Mesothelial cell of epicardium (in vitro differentiated cells): Measurements from ENCODE around the gene ARHGAP44. TPM values are rescaled to one million over a fixed set of nuclear protein-coding genes. Genes with fewer than 3 reads are reported as not detected.

Source experiments
- DNase-seq, 2 experiments: peaks; one replicate each; pipeline ENCODE4 v3.0.0; 2021; ENCODE audit warnings: low spot score in 2 of 2; ENCODE audit not compliant: unreplicated experiment in 2 of 2
- H3K27ac Mint-ChIP-seq: 2 replicates; pipeline ENCODE4 v1.8.0; 2021; ENCODE audit warnings: mixed read lengths
- H3K27me3 Mint-ChIP-seq: 2 replicates; pipeline ENCODE4 v1.8.0; 2021; ENCODE audit warnings: low read depth, mixed read lengths
- H3K36me3 Mint-ChIP-seq: 2 replicates; pipeline ENCODE4 v1.8.0; 2021; ENCODE audit warnings: mixed read lengths
- H3K4me1 Mint-ChIP-seq: 2 replicates; pipeline ENCODE4 v1.8.0; 2021; ENCODE audit warnings: mixed read lengths
- H3K4me3 Mint-ChIP-seq: 2 replicates; pipeline ENCODE4 v1.8.0; 2021; ENCODE audit warnings: mild to moderate bottlenecking, moderate library complexity, mixed read lengths
- H3K9me3 Mint-ChIP-seq: 2 replicates; pipeline ENCODE4 v1.8.0; 2021; ENCODE audit warnings: mixed read lengths
- CTCF ChIP-seq: fragments of 200-600 bp; sonication (generic); IDR thresholded peaks from one replicate; pipeline ENCODE4 v1.5.0; 2021; ENCODE audit warnings: antibody characterized with exemption; ENCODE audit not compliant: unreplicated experiment
- total RNA-seq: library from RNA; stranded (reverse); gene quantifications from 3 replicates; pipeline ENCODE4 v1.2.1, GENCODE V29; 2021

ARHGAP44 gene
- total RNA-seq, 1 donor from 2014 or later: 11.7 TPM

- Mint-ChIP-seq H3K4me3 (no peak overlapping the region), H3K9me3 (no peaks in the 10 kb centered on the region), H3K4me1 (peaks cover 15% of the 10 kb centered on the region), H3K27me3 (no peaks in the 10 kb centered on the region), H3K27ac (no peak overlapping the region), H3K36me3 (no peaks in the 10 kb centered on the region)
- no peak for DNase-seq
- no peak for TF ChIP-seq CTCF
Measured at GRCh38 chr17:12745486-12745885, 43.8 kb upstream of the ARHGAP44 start.

- no peak for TF ChIP-seq CTCF
- H3K27ac Mint-ChIP-seq: no peak overlapping the region
- H3K9me3 Mint-ChIP-seq: no peaks in the 10 kb centered on the region
- H3K36me3 Mint-ChIP-seq: no peaks in the 10 kb centered on the region
- H3K4me3 Mint-ChIP-seq: no peak overlapping the region
- no peaks in the 10 kb centered on the region for H3K27me3 Mint-ChIP-seq
- no peak for DNase-seq
- no peaks in the 10 kb centered on the region for H3K4me1 Mint-ChIP-seq
Measured at GRCh38 chr17:12756786-12757185, 32.5 kb upstream of the ARHGAP44 start.

GRCh38 chr17:12759090-12759489 is 30.2 kb upstream of the ARHGAP44 start:
- Mint-ChIP-seq H3K27ac (no peak overlapping the region), H3K9me3 (no peaks in the 10 kb centered on the region), H3K4me1 (no peaks in the 10 kb centered on the region), H3K4me3 (no peak overlapping the region), H3K36me3 (no peaks in the 10 kb centered on the region), H3K27me3 (no peaks in the 10 kb centered on the region)
- TF ChIP-seq CTCF: no peak
- no peak for DNase-seq

- TF ChIP-seq CTCF: no peak
- no peaks in the 10 kb centered on the region for H3K27me3 Mint-ChIP-seq
- no peaks in the 10 kb centered on the region for H3K9me3 Mint-ChIP-seq
- DNase-seq: no peak
- no peak overlapping the region for H3K4me3 Mint-ChIP-seq
- H3K4me1 Mint-ChIP-seq: no peaks in the 10 kb centered on the region
- H3K27ac Mint-ChIP-seq: no peak overlapping the region
- H3K36me3 Mint-ChIP-seq: no peaks in the 10 kb centered on the region
Measured at GRCh38 chr17:12765548-12765947, 23.8 kb upstream of the ARHGAP44 start.

GRCh38 chr17:12768255-12768654 is 21.0 kb upstream of the ARHGAP44 start:
- TF ChIP-seq CTCF: no peak
- no peak for DNase-seq

GRCh38 chr17:12769981-12770380 is 19.3 kb upstream of the ARHGAP44 start:
- no peaks in the 10 kb centered on the region for H3K36me3 Mint-ChIP-seq
- H3K27me3 Mint-ChIP-seq: peaks cover 7% of the 10 kb centered on the region
- no peak overlapping the region for H3K4me3 Mint-ChIP-seq
- no peaks in the 10 kb centered on the region for H3K4me1 Mint-ChIP-seq
- no peak overlapping the region for H3K27ac Mint-ChIP-seq
- TF ChIP-seq CTCF: no peak
- no peak for DNase-seq
- H3K9me3 Mint-ChIP-seq: no peaks in the 10 kb centered on the region

More at GRCh38 chr17:12768255-12768654, 21.0 kb upstream of the ARHGAP44 start:
- H3K36me3 Mint-ChIP-seq: no peaks in the 10 kb centered on the region
- H3K9me3 Mint-ChIP-seq: no peaks in the 10 kb centered on the region
- no peak overlapping the region for H3K4me3 Mint-ChIP-seq
- H3K27me3 Mint-ChIP-seq: no peaks in the 10 kb centered on the region
- H3K27ac Mint-ChIP-seq: no peak overlapping the region
- no peaks in the 10 kb centered on the region for H3K4me1 Mint-ChIP-seq
